GM06990 (cell line): ENCODE results near the gene PGPEP1.

ENCODE experiments used
- DNase-seq: peaks from one replicate; pipeline ENCODE4 v3.0.0-alpha.2; 2011; ENCODE audit not compliant: insufficient read length; ENCODE audit errors: extremely low read depth
- H3K27me3 ChIP-seq: replicated peaks from 2 replicates; pipeline ENCODE4 v1.6.0; 2011; ENCODE audit warnings: low read length; ENCODE audit not compliant: control insufficient read depth, insufficient read depth
- H3K36me3 ChIP-seq: 2 replicates; pipeline ENCODE4 v1.5.1; 2011; ENCODE audit warnings: low read length; ENCODE audit not compliant: control insufficient read depth, insufficient read depth
- H3K4me3 ChIP-seq: replicated peaks from 2 replicates; pipeline ENCODE4 v1.5.1; 2011; ENCODE audit warnings: low read depth, mild to moderate bottlenecking, control low read depth, low read length
- CTCF ChIP-seq: IDR thresholded peaks from 2 replicates; pipeline ENCODE4 v1.5.1; 2011; ENCODE audit warnings: low read length, control low read depth, mild to moderate bottlenecking, inconsistent platforms; ENCODE audit not compliant: insufficient read depth, poor library complexity, severe bottlenecking

Gene PGPEP1

GRCh38 chr19:18313398-18313797 lies 27.0 kb upstream of the PGPEP1 start:
- no peak overlapping the region for H3K4me3 ChIP-seq
- H3K36me3 ChIP-seq, result peaks cover 23% of the 10 kb centered on the region
- TF ChIP-seq CTCF, result no peak
- DNase-seq, result no peak
- no peaks in the 10 kb centered on the region for H3K27me3 ChIP-seq

- no peak for DNase-seq
- Histone ChIP-seq H3K4me3 (no peak overlapping the region), H3K27me3 (no peaks in the 10 kb centered on the region), H3K36me3 (peaks cover 8% of the 10 kb centered on the region)
- TF ChIP-seq CTCF, result no peak
These were observed 22.2 kb upstream of the PGPEP1 start for GRCh38 chr19:18317961-18318800.

- Histone ChIP-seq H3K4me3 (no peak overlapping the region), H3K36me3 (peaks cover 5% of the 10 kb centered on the region), H3K27me3 (no peaks in the 10 kb centered on the region)
- DNase-seq, result no peak
- no peak for TF ChIP-seq CTCF
These were observed 20.7 kb upstream of the PGPEP1 start for GRCh38 chr19:18319591-18320135.

GRCh38 chr19:18320865-18321733 lies 19.3 kb upstream of the PGPEP1 start:
- peaks cover 5% of the 10 kb centered on the region for H3K36me3 ChIP-seq
- TF ChIP-seq CTCF, result no peak
- H3K27me3 ChIP-seq, result no peaks in the 10 kb centered on the region
- H3K4me3 ChIP-seq, result peak overlapping the region; percentile 80
- no peak for DNase-seq

- H3K27me3 ChIP-seq, result no peaks in the 10 kb centered on the region
- TF ChIP-seq CTCF, result no peak
- H3K4me3 ChIP-seq, result peak overlapping the region; percentile 80
- DNase-seq, result no peak
- H3K36me3 ChIP-seq, result peaks cover 5% of the 10 kb centered on the region
These were observed 18.7 kb upstream of the PGPEP1 start for GRCh38 chr19:18321734-18322102.
